A549 (cell line): Measurements from ENCODE around the gene DBT. TPM values are rescaled to one million over a fixed set of nuclear protein-coding genes. Genes with fewer than 3 reads are reported as not detected.
"Not testable (repeated sequence)": the region's sequence is repeated elsewhere in the genome, so short reads cannot be mapped to it uniquely, and the experiment has no call there.

Experiments used
- ATAC-seq, 2 experiments: fragments of 200-7000 bp in 1 of 2; fragments of >200 bp in 1 of 2; cut with Nextera tagmentation in 1 of 2; cut with Tn5 transposase in 1 of 2; 3 replicates each; pipeline versions ENCODE4 v1.8.0 to v1.9.1; 2018 to 2020; ENCODE audit warnings: mild to moderate bottlenecking in 1 of 2, moderate library complexity in 1 of 2
- CTCF ChIA-PET: fragments of 300-600 bp; sonication (Branson Sonifier 250); formaldehyde crosslinking; extraction: SDS; loops from one replicate; lab custom pipeline; 2021; ENCODE audit warnings: antibody characterized with exemption, inconsistent platforms; lab: Yijun Ruan, JAX
- POLR2A ChIA-PET: fragments of 350-600 bp; formaldehyde crosslinking; extraction: SDS; loops from one replicate; lab custom pipeline; 2021; ENCODE audit warnings: antibody characterized with exemption, inconsistent platforms; lab: Yijun Ruan, JAX
- DNase-seq, 2 experiments: peaks; one replicate each; pipeline versions ENCODE4 v3.0.0 to v3.0.0-alpha.2; 2011 to 2016; ENCODE audit warnings: low read depth in 1 of 2, low spot score in 1 of 2
- FAIRE-seq: peaks from 2 replicates; lab custom pipeline; 2011; peaks lifted over from hg19 to GRCh38; lab: Jason Lieb, UNC
- H3K27ac ChIP-seq, 2 experiments: fragments of >200 bp; sonication (Bioruptor Twin); formaldehyde crosslinking; 3 replicates each; pipeline ENCODE4 v1.5.1; 2016 to 2017
- H3K4me1 ChIP-seq: fragments of >200 bp; sonication (Bioruptor Twin); formaldehyde crosslinking; 3 replicates; pipeline ENCODE4 v1.6.1; 2016
- H3K4me2 ChIP-seq: fragments of >200 bp; sonication (Bioruptor Twin); formaldehyde crosslinking; 3 replicates; pipeline ENCODE4 v1.6.1; 2016
- H3K4me3 ChIP-seq: fragments of >200 bp; sonication (Bioruptor Twin); formaldehyde crosslinking; 3 replicates; pipeline ENCODE4 v1.5.1; 2016
- H3K9me3 ChIP-seq: fragments of >200 bp; sonication (Bioruptor Twin); formaldehyde crosslinking; 3 replicates; pipeline ENCODE4 v1.6.1; 2016
- CHD4 ChIP-seq: fragments of 200-600 bp; sonication (generic); IDR thresholded peaks from 2 replicates; pipeline ENCODE4 v1.6.1; 2016; ENCODE audit warnings: antibody characterized with exemption, mild to moderate bottlenecking, borderline replicate concordance
- EHF ChIP-seq: fragments of 250-450 bp; sonication (Bioruptor Pico); IDR thresholded peaks from 2 replicates; pipeline ENCODE4 v1.5.0; 2020; ENCODE audit warnings: mild to moderate bottlenecking
- ELK1 ChIP-seq: fragments of 150-350 bp; IDR thresholded peaks from 2 replicates; pipeline ENCODE4 v1.6.1; 2014; ENCODE audit warnings: low read depth, mild to moderate bottlenecking, low read length
- FOSL2 ChIP-seq, 2 experiments: fragments of 450-650 bp in 1 of 2; fragments of >200 bp in 1 of 2; sonication (Bioruptor Twin) in 1 of 2; formaldehyde crosslinking; IDR thresholded peaks; 2 replicates each; pipeline versions ENCODE4 v1.5.0 to v1.6.1; 2016 to 2020; ENCODE audit warnings: mild to moderate bottlenecking in 1 of 2, moderate library complexity in 1 of 2
- HDAC2 ChIP-seq: fragments of 200-600 bp; sonication (generic); IDR thresholded peaks from 2 replicates; pipeline ENCODE4 v1.6.1; 2016
- HOXB13 ChIP-seq: fragments of 250-450 bp; sonication (Bioruptor Pico); IDR thresholded peaks from 2 replicates; pipeline ENCODE4 v1.5.0; 2020; ENCODE audit warnings: low read depth, mild to moderate bottlenecking, moderate library complexity
- JUN ChIP-seq, 2 experiments: fragments of >200 bp; sonication (Bioruptor Twin); formaldehyde crosslinking; IDR thresholded peaks; 2 replicates in 1 of 2; 3 replicates in 1 of 2; pipeline ENCODE4 v1.6.1; 2016 to 2017
- PBX3 ChIP-seq: IDR thresholded peaks from 2 replicates; pipeline ENCODE4 v1.6.1; 2012
- RAD21 ChIP-seq, 2 experiments: fragments of >200 bp in 1 of 2; sonication (Bioruptor Twin) in 1 of 2; formaldehyde crosslinking in 1 of 2; IDR thresholded peaks in 1 of 2; conservative IDR thresholded peaks in 1 of 2; 2 replicates in 1 of 2; 3 replicates in 1 of 2; pipeline ENCODE4 v1.6.1; 2012 to 2018; ENCODE audit warnings: inconsistent platforms in 1 of 2
- RFX5 ChIP-seq: fragments of 450-650 bp; IDR thresholded peaks from 2 replicates; pipeline ENCODE4 v1.7.1; 2014; ENCODE audit warnings: antibody characterized with exemption, mild to moderate bottlenecking, moderate library complexity
- TFCP2L1 ChIP-seq: fragments of 250-450 bp; sonication (Bioruptor Pico); IDR thresholded peaks from 2 replicates; pipeline ENCODE4 v1.5.0; 2021; ENCODE audit warnings: mild to moderate bottlenecking
- WGBS: methylation state at CpG from one replicate; pipeline ENCODE4 v1.1.6; 2017; ENCODE audit errors: missing lambda C conversion rate; 5-methylcytosine and 5-hydroxymethylcytosine counted together
- polyA plus RNA-seq, 4 experiments: library from polyadenylated mRNA; depleted of rRNA in 3 of 4; stranded (reverse); fragments of >200 nt; fragmentation: RNase III in 1 of 4; extraction: RNeasy Plus Mini Kit Qiagen cat#74134 plus additional on column Dnase treatment in 1 of 4; gene quantifications; 2 replicates in 3 of 4; 3 replicates in 1 of 4; pipeline ENCODE4 v1.2.3, GENCODE V29; 2011 to 2017

The DBT gene
- polyA plus RNA-seq, 2 of the 4 experiments (the other 2 are of a cell fraction): 3.6 to 8.7 TPM

GRCh38 chr1:100206301-100206700 is 43.3 kb downstream of the DBT start (continued):
- TF ChIP-seq PBX3: no peak

GRCh38 chr1:100205593-100205992 is 44.0 kb downstream of the DBT start:
- ATAC-seq, CTCF ChIA-PET, FAIRE-seq: not testable (repeated sequence)

GRCh38 chr1:100205103-100205502 is 44.5 kb downstream of the DBT start:
- H3K4me1 ChIP-seq, DNase-seq, ATAC-seq, H3K4me2 ChIP-seq, H3K4me3 ChIP-seq, FAIRE-seq, POLR2A ChIA-PET, H3K9me3 ChIP-seq, CTCF ChIA-PET, H3K27ac ChIP-seq: not testable (repeated sequence)
- 90% methylated on average over 2 of the region's 2 CpGs for WGBS

More at GRCh38 chr1:100205593-100205992, 44.0 kb downstream of the DBT start:
- H3K27ac ChIP-seq, H3K9me3 ChIP-seq, H3K4me1 ChIP-seq, DNase-seq, POLR2A ChIA-PET, H3K4me3 ChIP-seq, H3K4me2 ChIP-seq: not testable (repeated sequence)
- 94% methylated on average over 2 of the region's 2 CpGs for WGBS

GRCh38 chr1:100202703-100203102 is 46.9 kb downstream of the DBT start:
- H3K27ac ChIP-seq, H3K4me3 ChIP-seq, CTCF ChIA-PET, H3K9me3 ChIP-seq, POLR2A ChIA-PET, ATAC-seq, H3K4me1 ChIP-seq, DNase-seq, H3K4me2 ChIP-seq, FAIRE-seq: not testable (repeated sequence)
- 89% methylated on average over 2 of the region's 2 CpGs for WGBS

GRCh38 chr1:100200060-100200459 is 49.6 kb downstream of the DBT start:
- 100% methylated on average over 3 of the region's 6 CpGs for WGBS
- ATAC-seq, CTCF ChIA-PET, FAIRE-seq, DNase-seq, H3K4me3 ChIP-seq, POLR2A ChIA-PET, H3K27ac ChIP-seq, H3K9me3 ChIP-seq, H3K4me2 ChIP-seq, H3K4me1 ChIP-seq: not testable (repeated sequence)

GRCh38 chr1:100198596-100198995 is 51.0 kb downstream of the DBT start:
- 86% methylated on average over 1 of the region's 1 CpG for WGBS
- Histone ChIP-seq H3K4me3 (no peak overlapping the region), H3K4me1 (no peaks in the 10 kb centered on the region), H3K4me2 (no peak overlapping the region), H3K9me3 (no peaks in the 10 kb centered on the region), H3K27ac (no peak overlapping the region)
- FAIRE-seq: no peak
- DNase-seq: no peak
- ChIA-PET CTCF (no interaction called here), POLR2A (no interaction called here)
- TF ChIP-seq ELK1 (no peak), RFX5 (no peak), RAD21 (conservative IDR thresholded peaks at IDR 0.05 in 1 of 2, IDR thresholded peaks at IDR 0.05 in 1 of 2) (no peak), HOXB13 (no peak), FOSL2 (IDR thresholded peaks at IDR 0.05) (no peak), FOSL2 (CRISPR knock-in tag; IDR thresholded peaks at IDR 0.05) (no peak), EHF (CRISPR knock-in tag) (no peak), TFCP2L1 (CRISPR knock-in tag) (no peak), CHD4 (no peak), HDAC2 (no peak), JUN (IDR thresholded peaks at IDR 0.05) (no peak)
- no peak for ATAC-seq
